ENCODE data around the gene SNAP23. TPM values are rescaled to one million over a fixed set of nuclear protein-coding genes. Genes with fewer than 3 reads are reported as not detected.

The SNAP23 gene
- total RNA-seq: 10 to 100 TPM; 52.2 to 89.6 (median 81.7) TPM

DNA sequence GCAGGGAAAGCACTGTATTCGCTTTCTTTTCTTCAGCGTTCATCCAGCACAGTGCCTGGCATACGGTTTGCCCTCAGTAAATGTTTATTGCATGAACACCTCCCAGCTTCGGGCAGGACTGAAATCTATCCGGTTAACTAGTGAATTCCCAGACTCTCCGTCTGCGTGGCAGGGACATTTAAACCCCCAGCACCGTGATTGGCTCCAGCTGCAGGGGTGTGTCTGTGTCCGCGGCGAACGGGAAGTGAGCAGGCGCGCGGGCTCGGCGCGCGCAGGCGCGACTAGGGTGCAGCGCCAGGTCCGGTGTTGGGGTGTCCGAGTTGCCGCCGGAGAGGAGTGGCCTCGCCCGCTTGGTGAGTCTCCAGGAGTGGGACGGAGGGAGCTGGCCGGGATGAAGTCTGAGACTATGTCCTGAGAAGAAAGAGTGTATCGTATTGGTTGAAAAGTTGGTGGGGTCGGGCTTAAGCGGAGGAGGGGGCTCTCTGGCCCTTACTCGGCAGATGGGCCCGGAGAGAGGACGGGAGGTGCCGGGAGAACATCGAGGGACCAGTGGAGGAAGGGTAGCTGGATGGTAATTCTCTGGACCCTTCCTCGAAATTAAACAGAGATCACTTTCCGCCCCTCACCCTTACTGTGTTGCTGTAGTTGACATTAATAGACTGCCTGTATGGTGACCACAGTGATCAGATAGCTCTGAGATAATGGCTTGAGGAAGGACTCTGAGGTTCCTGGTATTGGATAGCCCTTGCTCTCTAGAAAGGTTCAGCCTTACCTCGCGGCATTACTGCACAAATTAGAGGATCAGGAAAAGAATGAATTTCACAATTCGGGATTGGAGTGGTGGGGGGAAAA lies at the start of gene SNAP23:
TSS of gene SNAP23 (plus strand) at position 274 of the 852 bp plus-strand sequence. CDS start 16,213 bp downstream, outside the sequence.
- ATAC-seq (ENCODE audit: low FRiP score) (peak; percentile 89), DNase-seq (ENCODE audit: low spot score) (peak; percentile 76)
- TF ChIP-seq, protein P1, sequence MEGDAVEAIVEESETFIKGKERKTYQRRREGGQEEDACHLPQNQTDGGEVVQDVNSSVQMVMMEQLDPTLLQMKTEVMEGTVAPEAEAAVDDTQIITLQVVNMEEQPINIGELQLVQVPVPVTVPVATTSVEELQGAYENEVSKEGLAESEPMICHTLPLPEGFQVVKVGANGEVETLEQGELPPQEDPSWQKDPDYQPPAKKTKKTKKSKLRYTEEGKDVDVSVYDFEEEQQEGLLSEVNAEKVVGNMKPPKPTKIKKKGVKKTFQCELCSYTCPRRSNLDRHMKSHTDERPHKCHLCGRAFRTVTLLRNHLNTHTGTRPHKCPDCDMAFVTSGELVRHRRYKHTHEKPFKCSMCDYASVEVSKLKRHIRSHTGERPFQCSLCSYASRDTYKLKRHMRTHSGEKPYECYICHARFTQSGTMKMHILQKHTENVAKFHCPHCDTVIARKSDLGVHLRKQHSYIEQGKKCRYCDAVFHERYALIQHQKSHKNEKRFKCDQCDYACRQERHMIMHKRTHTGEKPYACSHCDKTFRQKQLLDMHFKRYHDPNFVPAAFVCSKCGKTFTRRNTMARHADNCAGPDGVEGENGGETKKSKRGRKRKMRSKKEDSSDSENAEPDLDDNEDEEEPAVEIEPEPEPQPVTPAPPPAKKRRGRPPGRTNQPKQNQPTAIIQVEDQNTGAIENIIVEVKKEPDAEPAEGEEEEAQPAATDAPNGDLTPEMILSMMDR (IDR thresholded peaks at IDR 0.05): no peak

DNA sequence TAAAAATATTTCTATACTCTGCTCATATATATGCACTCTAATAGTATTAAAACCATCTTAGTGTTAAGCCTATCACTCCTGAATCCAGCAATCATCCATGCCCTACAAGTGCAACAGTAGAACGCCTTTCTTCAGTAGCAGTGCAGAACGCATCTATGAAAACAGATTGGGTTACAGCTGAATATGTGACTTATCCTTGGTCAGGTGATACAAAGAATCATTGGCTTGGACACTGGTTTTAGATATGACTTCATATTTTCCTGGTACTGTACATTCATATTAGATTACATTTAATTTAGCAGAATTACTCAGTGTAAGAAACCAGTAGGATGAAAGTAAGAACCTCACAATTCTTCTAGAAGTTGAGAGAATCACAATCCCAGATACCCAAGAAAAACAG lies 47.8 kb upstream of the SNAP23 start:
- ATAC-seq (ENCODE audit: low FRiP score): no peak

DNA sequence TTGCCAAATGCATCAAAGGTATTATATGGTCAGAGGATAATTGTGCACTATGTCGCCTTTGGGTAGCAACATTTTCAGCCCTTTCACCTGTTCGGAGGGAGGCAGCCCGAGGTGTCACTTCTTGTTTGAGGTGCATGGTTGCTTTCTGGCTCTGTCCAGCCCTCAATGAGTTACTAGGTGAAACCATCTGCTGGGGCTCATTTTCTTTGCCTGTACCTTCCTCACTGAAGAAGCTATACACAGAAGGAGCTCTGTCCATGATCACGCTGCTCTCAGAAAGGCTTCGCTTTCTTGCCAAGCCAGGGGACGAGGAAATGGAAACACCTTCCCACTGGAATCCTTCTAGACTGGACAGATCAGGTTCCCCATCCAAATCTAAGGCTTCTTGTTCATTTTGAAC lies 47.2 kb upstream of the SNAP23 start:
- TF ChIP-seq, protein P1 (IDR thresholded peaks at IDR 0.05): no peak
- DNase-seq (ENCODE audit: low spot score) (no peak), ATAC-seq (ENCODE audit: low FRiP score) (no peak)

More for the DNA sequence above, 47.8 kb upstream of the SNAP23 start:
- no peak for DNase-seq (ENCODE audit: low spot score)
- TF ChIP-seq, protein P1 (IDR thresholded peaks at IDR 0.05): no peak

DNA sequence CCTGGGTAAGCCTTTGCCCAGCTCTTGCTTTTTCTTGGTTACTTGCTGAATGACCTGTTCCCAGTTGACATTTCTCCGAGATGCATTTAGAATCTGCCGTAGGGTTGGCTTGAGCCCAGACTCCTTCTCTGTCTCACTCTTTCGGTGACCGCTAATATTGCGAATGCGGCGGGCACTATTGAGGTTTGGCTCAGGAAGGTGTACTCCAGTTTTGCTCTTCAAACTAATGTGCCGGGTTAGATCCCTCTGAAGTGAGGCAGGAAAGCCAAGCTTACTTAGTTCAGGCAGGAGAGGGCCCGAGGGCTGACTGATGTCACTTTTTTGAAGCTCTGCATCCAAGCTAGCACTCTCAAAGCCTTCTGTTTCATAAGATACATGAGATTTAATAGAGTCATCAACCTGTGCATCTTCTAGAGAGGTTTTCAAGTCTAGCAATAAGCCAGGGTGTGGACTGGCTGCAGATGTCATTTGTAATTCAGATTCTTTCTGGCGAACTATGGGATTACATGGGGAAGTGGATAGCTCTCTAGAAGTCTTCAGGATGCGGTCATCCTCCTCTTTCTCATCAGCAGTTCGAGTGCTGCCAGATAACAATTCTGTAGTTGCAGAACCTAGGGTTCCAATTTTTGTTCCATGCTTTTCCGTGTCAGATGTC lies 45.5 kb upstream of the SNAP23 start:
- DNase-seq (ENCODE audit: low spot score) (no peak), ATAC-seq (ENCODE audit: low FRiP score) (no peak)
- TF ChIP-seq, protein P1 (IDR thresholded peaks at IDR 0.05): no peak

DNA sequence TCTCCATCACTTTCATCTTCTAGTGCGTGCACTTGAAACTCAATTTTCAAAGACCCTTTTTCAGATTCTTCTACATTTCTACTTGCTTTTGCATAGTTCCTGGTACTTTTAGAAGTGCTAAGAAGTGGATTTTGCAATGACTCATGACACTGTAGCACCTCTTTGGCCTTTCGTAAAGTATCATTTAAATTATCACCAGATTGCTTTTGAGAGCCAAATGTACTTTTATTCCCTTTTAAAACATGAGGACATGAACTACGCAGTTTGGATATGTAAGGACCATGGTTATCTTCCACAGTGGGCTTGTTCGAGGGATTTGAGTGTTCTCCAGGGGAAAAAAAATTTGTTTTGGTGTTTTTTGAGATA lies 45.0 kb upstream of the SNAP23 start:
- ATAC-seq (ENCODE audit: low FRiP score): no peak
- no peak for DNase-seq (ENCODE audit: low spot score)
- TF ChIP-seq, protein P1 (IDR thresholded peaks at IDR 0.05): no peak

DNA sequence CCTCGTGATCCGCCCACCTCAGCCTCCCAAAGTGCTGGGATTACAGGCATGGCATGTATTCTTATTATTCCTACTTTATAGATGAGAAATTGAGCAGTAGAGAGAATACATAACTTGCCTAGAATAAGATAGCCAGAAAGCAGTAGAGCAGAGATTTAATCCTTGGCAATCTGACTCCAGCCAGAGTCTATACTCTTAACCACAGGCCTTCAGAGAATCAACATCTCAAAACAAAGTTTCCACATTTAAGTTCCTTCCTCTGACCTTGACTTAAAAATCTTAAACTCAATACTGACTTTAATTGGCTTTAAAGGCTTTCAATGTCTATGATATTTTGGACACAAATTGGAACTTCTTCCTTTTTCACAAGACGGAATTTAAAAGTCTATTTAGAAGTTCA lies 41.6 kb upstream of the SNAP23 start:
- DNase-seq (ENCODE audit: low spot score) (no peak), ATAC-seq (ENCODE audit: low FRiP score) (no peak)
- TF ChIP-seq, protein P1 (IDR thresholded peaks at IDR 0.05): no peak
